IPS-15b (cell line): ENCODE measurements around the gene PARD3.

ENCODE experiments used
- H3K27me3 ChIP-seq: one replicate; pipeline ENCODE4 v1.6.1; 2013; ENCODE audit warnings: low read length; ENCODE audit not compliant: control insufficient read depth, insufficient read depth
- H3K36me3 ChIP-seq: one replicate; pipeline ENCODE4 v1.6.1; 2013; ENCODE audit warnings: low read length; ENCODE audit not compliant: control insufficient read depth, insufficient read depth
- H3K4me1 ChIP-seq: one replicate; pipeline ENCODE4 v1.6.1; 2013; ENCODE audit warnings: mild to moderate bottlenecking, low read length; ENCODE audit not compliant: control insufficient read depth, insufficient read depth
- H3K4me3 ChIP-seq: one replicate; pipeline ENCODE4 v1.5.1; 2013; ENCODE audit warnings: low read depth, low read length
- H3K9ac ChIP-seq: one replicate; pipeline ENCODE4 v1.6.1; 2013; ENCODE audit warnings: low read depth, mild to moderate bottlenecking, low read length
- H3K9me3 ChIP-seq: one replicate; pipeline ENCODE4 v1.6.1; 2013; ENCODE audit warnings: mild to moderate bottlenecking, low read length; ENCODE audit not compliant: control insufficient read depth, insufficient read depth

The PARD3 gene

DNA sequence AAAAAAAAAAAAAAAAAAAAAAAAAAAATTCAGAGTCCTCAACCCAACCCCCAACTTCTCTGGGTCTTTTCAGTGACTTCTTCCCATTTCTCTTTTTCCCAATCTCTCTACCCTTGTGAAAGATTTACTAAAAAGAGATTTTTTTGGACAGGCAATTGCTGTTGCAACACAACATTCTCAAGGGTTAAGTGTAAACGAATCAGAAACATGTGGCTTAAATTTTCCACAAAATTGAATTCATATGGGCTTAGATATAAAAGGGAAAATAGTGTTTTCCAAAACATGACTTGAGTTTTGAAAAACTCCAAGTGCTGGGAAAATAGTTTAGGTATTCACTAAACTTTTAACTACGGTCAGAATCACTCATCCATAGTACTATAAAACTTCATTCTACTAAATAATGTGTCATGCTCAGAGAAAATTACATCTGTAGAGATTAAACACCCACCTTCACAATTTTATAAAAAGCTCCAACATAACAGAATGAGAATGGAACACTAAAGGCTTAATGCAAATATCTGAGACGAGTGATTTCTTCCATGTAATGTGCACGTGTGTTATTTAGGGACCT is 643.1 kb downstream of the PARD3 start:
- peaks cover 15% of the 10 kb centered on the region for H3K4me1 ChIP-seq
- no peaks in the 10 kb centered on the region for H3K36me3 ChIP-seq
- no peak overlapping the region for H3K4me3 ChIP-seq
- H3K9me3 ChIP-seq, result no peaks in the 10 kb centered on the region
- H3K27me3 ChIP-seq, result no peaks in the 10 kb centered on the region
- H3K9ac ChIP-seq, result no peak overlapping the region

DNA sequence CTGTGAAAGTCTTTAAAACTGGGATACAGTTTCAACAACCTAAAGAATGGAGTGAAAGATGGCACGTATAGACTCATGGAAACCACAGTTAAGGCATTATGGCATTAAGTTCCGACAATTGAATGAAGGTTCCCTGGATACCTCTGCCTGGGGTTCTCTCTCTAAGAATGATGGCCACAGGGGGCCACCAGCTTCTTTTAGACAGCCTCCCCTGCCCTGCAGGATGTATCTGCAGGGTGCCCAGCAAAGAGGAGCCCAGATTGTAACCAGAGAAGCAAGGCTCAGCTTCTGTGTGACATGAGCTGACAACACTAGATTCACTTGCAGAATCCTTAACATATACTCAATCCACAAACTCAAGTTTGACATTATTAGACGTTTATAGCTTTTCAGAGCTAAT is 645.4 kb downstream of the PARD3 start:
- peaks cover 10% of the 10 kb centered on the region for H3K4me1 ChIP-seq
- H3K27me3 ChIP-seq, result no peaks in the 10 kb centered on the region
- H3K9ac ChIP-seq, result no peak overlapping the region
- no peaks in the 10 kb centered on the region for H3K9me3 ChIP-seq
- H3K36me3 ChIP-seq, result no peaks in the 10 kb centered on the region
- H3K4me3 ChIP-seq, result no peak overlapping the region

DNA sequence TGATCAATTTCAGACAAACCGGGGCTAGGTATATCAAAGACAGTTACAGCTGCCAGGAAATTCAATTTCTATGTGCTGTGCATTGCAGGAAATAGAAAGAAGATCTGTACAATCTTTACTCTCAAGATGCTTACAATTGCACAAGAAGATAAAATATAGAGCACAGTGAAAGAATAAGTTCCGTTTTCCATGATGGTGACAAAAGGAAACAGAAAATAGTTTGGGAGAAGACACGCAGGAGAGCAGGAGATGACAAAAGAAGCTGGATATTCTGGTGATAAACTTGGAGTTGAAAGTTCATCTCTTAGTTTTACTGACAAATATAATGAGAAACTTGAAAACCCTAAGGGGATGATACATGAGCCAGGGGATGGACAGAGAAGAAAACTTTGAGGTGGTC is 646.0 kb downstream of the PARD3 start:
- Histone ChIP-seq H3K9ac (no peak overlapping the region), H3K4me1 (peaks cover 10% of the 10 kb centered on the region), H3K9me3 (no peaks in the 10 kb centered on the region), H3K27me3 (no peaks in the 10 kb centered on the region), H3K36me3 (no peaks in the 10 kb centered on the region), H3K4me3 (no peak overlapping the region)

DNA sequence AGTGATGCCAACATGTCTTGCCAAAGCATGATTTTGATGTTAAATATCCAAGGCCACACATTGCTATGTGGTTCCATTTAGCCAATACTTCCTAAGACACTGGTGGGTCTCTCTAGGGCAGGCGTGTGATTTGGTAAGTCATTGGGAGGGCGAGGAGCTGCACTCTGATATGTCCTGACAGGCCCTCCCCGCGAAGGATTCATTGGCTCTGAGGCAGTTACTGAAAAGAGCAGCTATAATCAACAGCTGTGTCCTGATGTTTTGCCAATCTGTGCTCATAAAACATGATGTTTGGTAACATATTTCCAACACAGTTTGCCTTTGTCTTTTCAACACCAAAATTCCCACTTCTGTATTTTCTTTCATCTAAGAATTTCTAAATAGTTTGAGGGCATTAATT is 646.7 kb downstream of the PARD3 start:
- Histone ChIP-seq H3K4me3 (no peak overlapping the region), H3K9ac (no peak overlapping the region), H3K36me3 (no peaks in the 10 kb centered on the region), H3K4me1 (peaks cover 10% of the 10 kb centered on the region), H3K27me3 (no peaks in the 10 kb centered on the region), H3K9me3 (no peaks in the 10 kb centered on the region)

DNA sequence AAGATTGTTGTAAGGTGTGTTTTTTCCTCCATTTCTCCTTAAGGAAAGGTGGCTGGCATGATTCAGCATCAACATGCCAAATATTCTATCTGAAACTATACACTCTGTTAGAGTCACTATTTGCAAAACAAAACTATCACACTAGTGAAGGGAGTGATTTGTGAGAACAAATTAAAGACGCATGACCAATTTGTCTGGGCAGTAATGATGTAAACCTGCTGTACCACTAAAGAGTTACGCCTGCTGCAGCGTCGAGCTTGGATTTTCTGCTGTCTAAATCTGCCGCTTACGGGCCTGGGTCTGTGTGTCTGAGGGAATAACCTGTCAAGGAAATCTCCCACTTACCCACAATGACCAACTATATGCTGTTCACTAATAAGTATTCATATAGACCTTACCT is 648.3 kb downstream of the PARD3 start:
- no peak overlapping the region for H3K4me3 ChIP-seq
- H3K36me3 ChIP-seq, result no peaks in the 10 kb centered on the region
- H3K9me3 ChIP-seq, result no peaks in the 10 kb centered on the region
- H3K9ac ChIP-seq, result no peak overlapping the region
- peaks cover 4% of the 10 kb centered on the region for H3K4me1 ChIP-seq
- no peaks in the 10 kb centered on the region for H3K27me3 ChIP-seq

DNA sequence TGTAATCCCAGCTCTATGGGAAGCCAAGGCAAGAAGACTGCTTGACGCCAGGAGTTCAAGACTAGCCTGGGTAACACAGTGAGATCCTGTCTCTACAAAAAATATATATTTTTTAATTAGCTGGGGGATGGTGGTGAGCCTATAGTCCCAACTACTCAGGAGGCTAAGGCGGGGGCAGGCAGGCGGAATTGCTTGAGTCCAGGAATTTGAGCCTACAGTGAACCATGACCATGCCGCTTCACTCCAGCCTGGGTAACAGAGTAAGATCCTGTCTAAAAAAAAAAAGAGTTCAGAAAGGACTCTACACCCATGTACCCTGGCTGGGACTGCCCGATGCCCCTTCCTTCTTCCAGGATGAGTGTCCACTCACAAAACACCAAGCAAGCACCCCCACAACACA is 648.7 kb downstream of the PARD3 start:
- no peaks in the 10 kb centered on the region for H3K9me3 ChIP-seq
- H3K36me3 ChIP-seq, result no peaks in the 10 kb centered on the region
- H3K9ac ChIP-seq, result no peak overlapping the region
- H3K27me3 ChIP-seq, result no peaks in the 10 kb centered on the region
- peaks cover 4% of the 10 kb centered on the region for H3K4me1 ChIP-seq
- no peak overlapping the region for H3K4me3 ChIP-seq

DNA sequence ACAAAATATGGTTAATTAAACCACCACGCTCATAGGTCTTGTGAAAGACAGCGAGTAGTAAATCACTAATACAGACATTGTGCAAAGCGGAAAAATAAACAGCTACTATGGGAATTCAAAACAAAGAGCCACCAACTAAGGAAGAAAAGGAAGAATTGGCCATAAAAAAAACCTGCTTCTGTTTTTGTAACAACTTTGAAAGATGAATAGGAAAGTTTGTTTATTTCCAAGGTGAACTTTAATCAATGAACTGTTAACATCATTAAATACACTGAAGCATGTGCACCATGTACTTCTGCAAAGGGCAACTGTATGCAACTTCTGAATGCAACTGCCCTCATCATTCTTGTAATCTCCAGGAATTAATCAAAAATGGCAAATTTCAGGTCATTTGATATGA is 651.1 kb downstream of the PARD3 start:
- no peaks in the 10 kb centered on the region for H3K9me3 ChIP-seq
- no peak overlapping the region for H3K4me3 ChIP-seq
- H3K4me1 ChIP-seq, result peaks cover 4% of the 10 kb centered on the region
- H3K36me3 ChIP-seq, result no peaks in the 10 kb centered on the region
- H3K27me3 ChIP-seq, result no peaks in the 10 kb centered on the region
- no peak overlapping the region for H3K9ac ChIP-seq

DNA sequence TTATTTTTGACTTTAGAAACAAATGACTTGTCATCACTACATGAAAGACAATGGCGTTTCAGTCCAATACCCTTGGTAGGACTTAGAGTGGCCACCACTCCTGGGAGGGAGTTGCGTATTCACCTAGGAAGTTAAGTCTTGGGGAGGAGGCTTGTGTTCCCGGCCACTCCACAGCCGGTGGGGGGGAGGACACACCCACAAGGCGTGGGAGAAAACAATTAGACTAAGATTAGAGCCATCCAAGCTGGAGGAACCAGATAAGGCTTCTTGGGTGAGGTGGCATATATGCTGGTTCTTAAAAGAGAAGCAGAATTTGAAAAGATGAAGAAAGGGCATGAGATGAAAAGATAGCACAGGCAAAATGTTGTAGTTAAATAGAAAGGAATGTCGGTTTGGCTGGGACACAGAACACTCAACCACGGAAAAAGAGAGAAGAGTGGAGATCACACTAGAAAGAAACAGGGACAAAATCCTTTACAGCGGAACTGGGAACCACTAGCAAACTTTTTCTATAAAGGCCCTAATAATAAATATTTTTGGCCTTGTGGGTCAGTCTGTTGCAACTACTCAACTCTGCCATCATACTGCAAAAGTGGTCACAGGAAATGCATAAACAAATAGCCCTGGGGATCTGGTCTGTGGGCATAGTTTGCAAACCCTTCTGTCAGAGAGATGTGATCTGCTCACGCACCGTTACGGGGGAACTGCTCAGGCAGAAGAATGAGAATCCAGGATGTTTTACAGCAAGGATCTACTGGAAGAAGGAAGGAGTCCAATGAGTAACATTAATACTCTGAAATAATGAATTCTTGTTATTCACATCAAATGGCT is 651.8 kb downstream of the PARD3 start:
- Histone ChIP-seq H3K9me3 (no peaks in the 10 kb centered on the region), H3K9ac (no peak overlapping the region), H3K27me3 (no peaks in the 10 kb centered on the region), H3K4me3 (no peak overlapping the region), H3K4me1 (peaks cover 4% of the 10 kb centered on the region), H3K36me3 (no peaks in the 10 kb centered on the region)

DNA sequence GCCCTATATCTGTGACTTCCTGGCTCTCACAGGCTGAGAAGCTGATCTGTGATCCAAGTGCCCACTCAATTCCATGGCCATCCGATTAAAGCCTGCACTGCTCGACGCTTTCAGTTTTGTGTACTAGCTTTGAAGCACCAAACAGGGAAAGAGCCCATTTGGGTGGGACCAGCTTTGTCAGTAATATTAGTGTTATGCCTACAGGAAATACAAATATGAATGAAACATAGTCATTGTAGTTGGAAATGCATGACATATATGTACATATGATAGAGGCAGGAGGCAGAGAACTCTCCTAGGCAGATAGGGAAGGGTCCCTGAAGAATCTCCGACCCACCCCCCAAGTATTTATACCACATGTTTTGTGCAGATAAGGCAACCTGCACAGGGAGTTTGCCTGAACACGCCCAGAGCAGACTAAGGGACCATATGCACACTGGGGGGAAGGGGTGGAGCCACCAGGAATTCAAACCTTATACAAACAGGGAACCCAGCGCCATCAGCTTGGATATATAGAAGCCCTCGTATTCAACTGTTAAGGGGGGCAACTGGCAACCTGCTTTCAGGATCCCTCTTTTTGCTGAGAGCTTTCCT is 653.2 kb downstream of the PARD3 start:
- H3K36me3 ChIP-seq, result no peaks in the 10 kb centered on the region
- no peak overlapping the region for H3K4me3 ChIP-seq
- peaks cover 4% of the 10 kb centered on the region for H3K4me1 ChIP-seq
- no peak overlapping the region for H3K9ac ChIP-seq
- no peaks in the 10 kb centered on the region for H3K9me3 ChIP-seq
- H3K27me3 ChIP-seq, result no peaks in the 10 kb centered on the region

DNA sequence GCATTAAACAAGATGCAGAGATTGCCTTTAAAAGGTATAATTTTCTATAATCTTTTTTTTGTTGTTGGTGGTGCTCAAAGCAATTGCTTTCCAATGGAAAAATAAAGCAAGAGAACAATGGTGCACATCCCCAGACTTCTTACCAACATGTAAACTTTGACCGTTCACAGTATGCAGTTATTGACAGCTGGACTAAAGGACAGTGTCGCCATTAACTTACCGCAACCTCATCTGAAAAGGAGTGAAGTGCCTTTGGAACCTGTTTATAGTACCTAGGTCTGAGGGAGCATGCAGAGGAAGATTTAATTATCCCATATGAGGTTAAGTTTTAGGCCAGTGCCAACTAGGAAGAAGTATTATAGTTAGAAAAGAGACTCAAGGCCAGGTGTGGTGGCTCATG is 654.5 kb downstream of the PARD3 start:
- no peaks in the 10 kb centered on the region for H3K36me3 ChIP-seq
- no peaks in the 10 kb centered on the region for H3K27me3 ChIP-seq
- no peak overlapping the region for H3K9ac ChIP-seq
- H3K9me3 ChIP-seq, result no peaks in the 10 kb centered on the region
- no peak overlapping the region for H3K4me3 ChIP-seq
- H3K4me1 ChIP-seq, result peaks cover 4% of the 10 kb centered on the region

DNA sequence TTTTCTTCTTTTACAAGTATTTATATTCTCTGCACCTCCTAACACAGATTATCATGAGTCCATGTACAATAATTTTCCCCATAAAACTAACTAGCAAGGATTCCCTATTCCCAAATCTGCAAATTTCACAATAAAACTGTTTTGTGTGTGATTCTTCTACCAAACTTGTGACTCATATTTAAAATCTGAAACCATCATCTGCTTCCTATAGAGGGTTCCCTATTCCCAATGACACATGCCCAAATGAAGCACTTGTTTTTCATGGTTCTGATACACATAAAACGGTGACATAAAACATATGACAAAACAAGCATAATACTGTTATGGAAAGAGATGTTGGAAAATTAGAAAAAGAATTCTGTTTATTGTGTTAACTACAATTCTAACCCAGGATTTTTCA is 657.6 kb downstream of the PARD3 start:
- no peaks in the 10 kb centered on the region for H3K9me3 ChIP-seq
- no peaks in the 10 kb centered on the region for H3K36me3 ChIP-seq
- H3K27me3 ChIP-seq, result no peaks in the 10 kb centered on the region
- H3K9ac ChIP-seq, result no peak overlapping the region
- no peaks in the 10 kb centered on the region for H3K4me1 ChIP-seq
- H3K4me3 ChIP-seq, result no peak overlapping the region
